ENCODE measurements around the gene OR1N2. TPM values are rescaled to one million over a fixed set of nuclear protein-coding genes. Genes with fewer than 3 reads are reported as not detected.
A peak's percentile ranks its signal among the peaks of the same experiment; 100 is the strongest.
"Not testable (repeated sequence)": the region's sequence is repeated elsewhere in the genome, so short reads cannot be mapped to it uniquely, and the experiment has no call there.

The OR1N2 gene
- not detected for total RNA-seq
- polyA plus RNA-seq = not detected
- 0 reads per million in 6 experiments for total RNA-seq

- Mint-ChIP-seq H3K4me1 (peaks cover 0 to 2% (median 0%) of the 10 kb centered on the region in 4 donors), H3K9me3 (peaks cover 0 to 11% (median 2%) of the 10 kb centered on the region in 9 donors), H3K27me3 (peaks cover 9 to 28% (median 25%) of the 10 kb centered on the region in 5 donors), H3K36me3 (no peaks in the 10 kb centered on the region), H3K27ac (no peak within 1 kb of the TSS), H3K4me3 (no peak within 1 kb of the TSS)
- DNase-seq = no peak
- ATAC-seq = no peak
- POLR2A ChIA-PET = no interaction called here
Observed at GRCh38 chr9:122552812-122553211, at the start of gene OR1N2. OR1N2 (plus strand) TSS chr9:122553112; CDS start chr9:122553212, 100 bp downstream.

GRCh38 chr9:122506964-122507363 is 45.9 kb upstream of the OR1N2 start:
- Mint-ChIP-seq H3K4me1 (no peaks in the 10 kb centered on the region), H3K9me3 (no peaks in the 10 kb centered on the region), H3K36me3 (no peaks in the 10 kb centered on the region), H3K27ac (no peak overlapping the region), H3K27me3 (peaks cover 6 to 30% (median 14%) of the 10 kb centered on the region in 5 donors), H3K4me3 (no peak overlapping the region)
- no peak for DNase-seq
- POLR2A ChIA-PET = no interaction called here
- no peak for ATAC-seq

GRCh38 chr9:122510502-122510901 is 42.4 kb upstream of the OR1N2 start, which contains the start of gene OR1J2:
OR1J2 (plus strand) TSS chr9:122510802; CDS start chr9:122510802, 0 bp downstream.
- Mint-ChIP-seq H3K4me3 (no peak within 1 kb of the TSS), H3K36me3 (no peaks in the 10 kb centered on the region), H3K9me3 (no peaks in the 10 kb centered on the region), H3K27me3 (peaks cover 6 to 30% (median 14%) of the 10 kb centered on the region in 5 donors), H3K4me1 (no peaks in the 10 kb centered on the region), H3K27ac (no peak within 1 kb of the TSS)
- DNase-seq = no peak
- POLR2A ChIA-PET = no interaction called here
- no peak for ATAC-seq

- Mint-ChIP-seq H3K9me3 (no peaks in the 10 kb centered on the region), H3K27ac (no peak overlapping the region), H3K36me3 (no peaks in the 10 kb centered on the region), H3K4me1 (no peaks in the 10 kb centered on the region), H3K27me3 (peaks cover 6 to 19% (median 16%) of the 10 kb centered on the region in 5 donors), H3K4me3 (no peak overlapping the region)
- ATAC-seq (no peak), DNase-seq (no peak)
- POLR2A ChIA-PET = no interaction called here
Observed at GRCh38 chr9:122518226-122518625, 34.7 kb upstream of the OR1N2 start.

DNA sequence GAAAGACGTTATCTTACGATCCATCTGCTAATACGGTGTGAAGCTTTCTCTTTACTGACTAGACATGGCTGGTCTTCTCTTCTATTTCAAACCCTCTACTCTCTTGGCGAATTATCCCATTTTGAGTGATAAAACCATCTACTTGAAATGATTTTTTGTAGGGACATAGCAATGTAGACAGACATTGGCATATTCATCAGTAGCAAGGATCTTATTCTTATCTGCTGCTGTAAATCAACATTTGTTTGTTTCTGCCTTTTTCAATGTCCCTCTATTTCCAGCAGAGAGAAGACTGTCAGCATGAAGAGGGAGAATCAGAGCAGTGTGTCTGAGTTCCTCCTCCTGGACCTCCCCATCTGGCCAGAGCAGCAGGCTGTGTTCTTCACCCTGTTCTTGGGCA is 34.1 kb upstream of the OR1N2 start, which contains the start of gene OR1J4:
Gene OR1J4, plus strand, starts transcription at position 301 of the 400 bp plus-strand sequence. Its CDS starts 0 bp downstream, at position 301.
- peaks cover 6 to 22% (median 18%) of the 10 kb centered on the region in 5 donors for H3K27me3 Mint-ChIP-seq
- no peaks in the 10 kb centered on the region for H3K4me1 Mint-ChIP-seq
- ATAC-seq = no peak
- no peaks in the 10 kb centered on the region for H3K9me3 Mint-ChIP-seq
- POLR2A ChIA-PET = no interaction called here
- H3K27ac Mint-ChIP-seq = no peak within 1 kb of the TSS
- no peaks in the 10 kb centered on the region for H3K36me3 Mint-ChIP-seq
- H3K4me3 Mint-ChIP-seq = no peak within 1 kb of the TSS
- no peak for DNase-seq

DNA sequence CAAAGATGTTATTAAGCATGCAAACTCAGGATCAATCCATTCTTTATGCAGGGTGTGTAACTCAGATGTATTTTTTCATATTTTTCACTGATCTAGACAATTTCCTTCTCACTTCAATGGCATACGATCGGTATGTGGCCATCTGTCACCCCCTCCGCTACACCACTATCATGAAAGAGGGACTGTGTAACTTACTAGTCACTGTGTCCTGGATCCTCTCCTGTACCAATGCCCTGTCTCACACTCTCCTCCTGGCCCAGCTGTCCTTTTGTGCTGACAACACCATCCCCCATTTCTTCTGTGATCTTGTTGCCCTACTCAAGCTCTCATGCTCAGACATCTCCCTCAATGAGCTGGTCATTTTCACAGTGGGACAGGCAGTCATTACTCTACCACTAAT is 33.5 kb upstream of the OR1N2 start:
- Mint-ChIP-seq H3K27me3 (peaks cover 6 to 24% (median 18%) of the 10 kb centered on the region in 5 donors), H3K27ac (no peak overlapping the region), H3K36me3 (no peaks in the 10 kb centered on the region), H3K4me1 (no peaks in the 10 kb centered on the region), H3K4me3 (no peak overlapping the region), H3K9me3 (no peaks in the 10 kb centered on the region)
- POLR2A ChIA-PET = no interaction called here
- DNase-seq (no peak), ATAC-seq (no peak)

GRCh38 chr9:122526602-122527001 is 26.3 kb upstream of the OR1N2 start:
- no peaks in the 10 kb centered on the region for H3K9me3 Mint-ChIP-seq
- peaks cover 0 to 2% (median 0%) of the 10 kb centered on the region in 4 donors for H3K4me1 Mint-ChIP-seq
- H3K36me3 Mint-ChIP-seq = no peaks in the 10 kb centered on the region
- H3K27ac Mint-ChIP-seq = peak overlapping the region in 2 of 10 donors; percentile 34 to 51
- POLR2A ChIA-PET = no interaction called here
- ATAC-seq (no peak), DNase-seq (no peak)
- H3K27me3 Mint-ChIP-seq = peaks cover 5 to 32% (median 20%) of the 10 kb centered on the region in 5 donors
- H3K4me3 Mint-ChIP-seq = no peak overlapping the region

GRCh38 chr9:122527193-122527592 is 25.7 kb upstream of the OR1N2 start, which contains the start of gene OR1N1:
OR1N1 (minus strand) TSS chr9:122527293; CDS start chr9:122527293, 0 bp downstream.
- H3K27me3 Mint-ChIP-seq = peaks cover 3 to 26% (median 17%) of the 10 kb centered on the region in 5 donors
- peak within 1 kb of the TSS in 2 of 10 donors; percentile 34 to 51 for H3K27ac Mint-ChIP-seq
- DNase-seq = no peak
- ATAC-seq = no peak
- H3K4me3 Mint-ChIP-seq = no peak within 1 kb of the TSS
- POLR2A ChIA-PET = no interaction called here
- H3K36me3 Mint-ChIP-seq = no peaks in the 10 kb centered on the region
- peaks cover 0 to 2% (median 0%) of the 10 kb centered on the region in 4 donors for H3K4me1 Mint-ChIP-seq
- no peaks in the 10 kb centered on the region for H3K9me3 Mint-ChIP-seq

DNA sequence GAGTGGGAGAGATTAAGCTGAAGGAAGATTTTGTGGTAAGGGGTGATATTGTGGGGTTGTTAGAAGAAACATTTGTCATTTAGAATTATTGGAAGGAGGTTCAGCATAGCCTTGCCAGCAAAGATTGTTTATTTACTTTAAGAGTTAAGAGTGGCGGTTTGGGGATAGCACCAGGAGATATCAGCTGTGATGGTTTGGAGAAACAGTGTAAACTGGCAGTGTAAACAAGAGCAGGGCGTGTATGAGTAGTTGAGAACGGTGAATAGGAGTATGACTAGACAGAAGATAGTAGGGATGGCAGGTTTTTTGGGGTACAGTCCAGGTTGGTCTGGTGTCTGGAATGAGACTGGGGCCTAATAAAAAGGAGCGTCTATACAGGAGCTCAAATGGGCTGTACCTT is 21.8 kb upstream of the OR1N2 start:
- H3K27me3 Mint-ChIP-seq = peaks cover 0 to 15% (median 10%) of the 10 kb centered on the region in 5 donors

GRCh38 chr9:122536134-122536533 is 16.8 kb upstream of the OR1N2 start:
- Mint-ChIP-seq H3K36me3 (no peaks in the 10 kb centered on the region), H3K27ac (no peak overlapping the region), H3K9me3 (peaks cover 0 to 9% (median 0%) of the 10 kb centered on the region in 9 donors), H3K4me3 (no peak overlapping the region), H3K27me3 (peaks cover 0 to 8% (median 0%) of the 10 kb centered on the region in 5 donors), H3K4me1 (peaks cover 0 to 7% (median 3%) of the 10 kb centered on the region in 4 donors)
- ATAC-seq = no peak
- DNase-seq = no peak
- POLR2A ChIA-PET = no interaction called here

More for the DNA sequence above, 21.8 kb upstream of the OR1N2 start:
- H3K4me3 Mint-ChIP-seq, DNase-seq, H3K4me1 Mint-ChIP-seq, H3K36me3 Mint-ChIP-seq, H3K9me3 Mint-ChIP-seq, POLR2A ChIA-PET, H3K27ac Mint-ChIP-seq, ATAC-seq: not testable (repeated sequence)

GRCh38 chr9:122537066-122537465 is 15.8 kb upstream of the OR1N2 start:
- H3K4me1 Mint-ChIP-seq, H3K9me3 Mint-ChIP-seq, H3K4me3 Mint-ChIP-seq, H3K27ac Mint-ChIP-seq, DNase-seq, H3K27me3 Mint-ChIP-seq, POLR2A ChIA-PET, H3K36me3 Mint-ChIP-seq, ATAC-seq: not testable (repeated sequence)

- POLR2A ChIA-PET = no interaction called here
- Mint-ChIP-seq H3K27me3 (peaks cover 0 to 9% (median 2%) of the 10 kb centered on the region in 5 donors), H3K4me3 (no peak overlapping the region), H3K4me1 (peaks cover 0 to 2% (median 0%) of the 10 kb centered on the region in 4 donors), H3K36me3 (no peaks in the 10 kb centered on the region), H3K27ac (no peak overlapping the region), H3K9me3 (peaks cover 0 to 9% (median 2%) of the 10 kb centered on the region in 9 donors)
- ATAC-seq = no peak
- DNase-seq = no peak
Observed at GRCh38 chr9:122538757-122539156, 14.2 kb upstream of the OR1N2 start.

- no peak for DNase-seq
- no peaks in the 10 kb centered on the region for H3K4me1 Mint-ChIP-seq
- no peak overlapping the region for H3K4me3 Mint-ChIP-seq
- H3K27me3 Mint-ChIP-seq = peaks cover 8 to 31% (median 13%) of the 10 kb centered on the region in 5 donors
- H3K27ac Mint-ChIP-seq = no peak overlapping the region
- POLR2A ChIA-PET = no interaction called here
- ATAC-seq = no peak
- peaks cover 0 to 11% (median 5%) of the 10 kb centered on the region in 9 donors for H3K9me3 Mint-ChIP-seq
- no peaks in the 10 kb centered on the region for H3K36me3 Mint-ChIP-seq
Observed at GRCh38 chr9:122546196-122546595, 6.7 kb upstream of the OR1N2 start.

- Mint-ChIP-seq H3K9me3 (peaks cover 0 to 11% (median 5%) of the 10 kb centered on the region in 9 donors), H3K4me3 (no peak overlapping the region), H3K27me3 (peaks cover 13 to 28% (median 25%) of the 10 kb centered on the region in 5 donors), H3K4me1 (peaks cover 0 to 2% (median 0%) of the 10 kb centered on the region in 4 donors), H3K27ac (no peak overlapping the region), H3K36me3 (no peaks in the 10 kb centered on the region)
- DNase-seq = no peak
- POLR2A ChIA-PET = no interaction called here
- ATAC-seq = no peak
Observed at GRCh38 chr9:122551371-122551770, 1.5 kb upstream of the OR1N2 start.

Data from naive thymus-derived CD8-positive, alpha-beta T cell (primary cell).